Cerebellar cortex (tissue), 1 donor: Measurements from ENCODE around the gene COL4A1.

Experiments used
- DNase-seq: peaks from one replicate; pipeline ENCODE4 v3.0.0-alpha.2; 2015; ENCODE audit warnings: low spot score

Gene COL4A1

GRCh38 chr13:110308656-110309359 lies 1.9 kb upstream of the COL4A1 start:
- no peak for DNase-seq

- DNase-seq = no peak
Observed at GRCh38 chr13:110307767-110308655, 1.1 kb upstream of the COL4A1 start.

- DNase-seq = no peak
Observed at GRCh38 chr13:110306340-110306959, 507 bp downstream of the COL4A1 start.

GRCh38 chr13:110305949-110306339 lies 1.0 kb downstream of the COL4A1 start:
- DNase-seq = no peak

GRCh38 chr13:110305544-110305943 lies 1.4 kb downstream of the COL4A1 start:
- no peak for DNase-seq

- DNase-seq = no peak
Observed at GRCh38 chr13:110305001-110305400, 2.0 kb downstream of the COL4A1 start.

- DNase-seq = no peak
Observed at GRCh38 chr13:110304256-110304655, 2.7 kb downstream of the COL4A1 start.

- DNase-seq = no peak
Observed at GRCh38 chr13:110303644-110304043, 3.3 kb downstream of the COL4A1 start.

GRCh38 chr13:110302997-110303396 lies 4.0 kb downstream of the COL4A1 start:
- no peak for DNase-seq

- no peak for DNase-seq
Observed at GRCh38 chr13:110301606-110302553, 5.1 kb downstream of the COL4A1 start.

- no peak for DNase-seq
Observed at GRCh38 chr13:110301083-110301482, 5.9 kb downstream of the COL4A1 start.

- no peak for DNase-seq
Observed at GRCh38 chr13:110300090-110300815, 6.7 kb downstream of the COL4A1 start.

GRCh38 chr13:110299283-110299840 lies 7.6 kb downstream of the COL4A1 start:
- no peak for DNase-seq

- no peak for DNase-seq
Observed at GRCh38 chr13:110298505-110299282, 8.3 kb downstream of the COL4A1 start.

GRCh38 chr13:110297766-110298504 lies 9.0 kb downstream of the COL4A1 start:
- DNase-seq = no peak

- DNase-seq = no peak
Observed at GRCh38 chr13:110297011-110297410, 9.9 kb downstream of the COL4A1 start.

- DNase-seq = no peak
Observed at GRCh38 chr13:110294622-110295021, 12.3 kb downstream of the COL4A1 start.

GRCh38 chr13:110294146-110294545 lies 12.8 kb downstream of the COL4A1 start:
- DNase-seq = no peak

GRCh38 chr13:110293649-110294048 lies 13.3 kb downstream of the COL4A1 start:
- DNase-seq = no peak
